PFSK-1 (cell line): ENCODE results near the gene GARIN5A.

Experiments used
- FOXP2 ChIP-seq: optimal IDR thresholded peaks from 2 replicates; pipeline ENCODE3; 2011; ENCODE audit warnings: borderline replicate concordance, control low read depth, inconsistent platforms; ENCODE audit not compliant: insufficient read depth; ENCODE audit errors: extremely low read length, extremely low read depth
- POLR2AphosphoS5 ChIP-seq: IDR thresholded peaks from 2 replicates; pipeline ENCODE4 v1.6.1; 2012; ENCODE audit warnings: low read depth, mild to moderate bottlenecking, control low read depth, low read length, moderate library complexity
- REST ChIP-seq, 2 experiments: IDR thresholded peaks; 2 replicates each; pipeline versions ENCODE4 v1.6.1 to v1.8.0; 2011 to 2012; ENCODE audit warnings: low read depth in 2 of 2, low read length in 2 of 2, control low read depth in 1 of 2, inconsistent platforms in 1 of 2, mild to moderate bottlenecking in 1 of 2, moderate library complexity in 1 of 2; ENCODE audit not compliant: insufficient read depth in 1 of 2
- SIN3A ChIP-seq: IDR thresholded peaks from 2 replicates; pipeline ENCODE4 v1.6.1; 2012; ENCODE audit warnings: mild to moderate bottlenecking, low read length, moderate library complexity, borderline replicate concordance; ENCODE audit not compliant: insufficient read depth
- TAF1 ChIP-seq: IDR thresholded peaks from 2 replicates; pipeline ENCODE4 v1.6.1; 2012; ENCODE audit warnings: low read length, control low read depth, borderline replicate concordance; ENCODE audit not compliant: insufficient read depth

The GARIN5A gene

GRCh38 chr19:50447053-50447452 lies 29.6 kb downstream of the GARIN5A start:
- TF ChIP-seq FOXP2 = no peak
- TF ChIP-seq REST (IDR thresholded peaks at IDR 0.05; ENCODE audit: insufficient read depth in 1 of 2, low read depth in 2 of 2, low read length in 2 of 2) = no peak
- TF ChIP-seq TAF1 = no peak
- TF ChIP-seq POLR2AphosphoS5 = no peak
- TF ChIP-seq SIN3A = no peak

- TF ChIP-seq SIN3A (no peak), REST (IDR thresholded peaks at IDR 0.05; ENCODE audit: insufficient read depth in 1 of 2, low read depth in 2 of 2, low read length in 2 of 2) (no peak), POLR2AphosphoS5 (no peak), FOXP2 (no peak), TAF1 (no peak)
Observed at GRCh38 chr19:50444059-50444458, 32.6 kb downstream of the GARIN5A start.

- TF ChIP-seq TAF1 = no peak
- no peak for TF ChIP-seq SIN3A
- no peak for TF ChIP-seq FOXP2
- TF ChIP-seq REST (IDR thresholded peaks at IDR 0.05; ENCODE audit: insufficient read depth in 1 of 2, low read depth in 2 of 2, low read length in 2 of 2) = no peak
- no peak for TF ChIP-seq POLR2AphosphoS5
Observed at GRCh38 chr19:50437862-50438449, 38.7 kb downstream of the GARIN5A start.

- no peak for TF ChIP-seq FOXP2
- TF ChIP-seq REST (IDR thresholded peaks at IDR 0.05; ENCODE audit: insufficient read depth in 1 of 2, low read depth in 2 of 2, low read length in 2 of 2) = no peak
- TF ChIP-seq SIN3A = no peak
- no peak for TF ChIP-seq POLR2AphosphoS5
- no peak for TF ChIP-seq TAF1
Observed at GRCh38 chr19:50435627-50436026, 41.0 kb downstream of the GARIN5A start.

- TF ChIP-seq REST (IDR thresholded peaks at IDR 0.05; ENCODE audit: insufficient read depth in 1 of 2, low read depth in 2 of 2, low read length in 2 of 2) = no peak
- TF ChIP-seq POLR2AphosphoS5 = no peak
- TF ChIP-seq TAF1 = no peak
- TF ChIP-seq FOXP2 = no peak
- TF ChIP-seq SIN3A = no peak
Observed at GRCh38 chr19:50435221-50435620, 41.4 kb downstream of the GARIN5A start.
